GM19099 (cell line): ENCODE results near the gene TECR.
A peak's percentile ranks its signal among the peaks of the same experiment; 100 is the strongest.

ENCODE experiments used
- POLR2A ChIP-seq: IDR thresholded peaks from 3 replicates; pipeline ENCODE4 v1.6.1; 2011; ENCODE audit warnings: low read depth; ENCODE audit not compliant: insufficient read length; ENCODE audit errors: extremely low read depth

TECR gene

GRCh38 chr19:14517840-14518505 lies 11.4 kb upstream of the TECR start, which contains the start of gene DNAJB1:
TSS of gene DNAJB1 (minus strand) at chr19:14518397. CDS start at chr19:14518349, 48 bp downstream.
- TF ChIP-seq POLR2A = peak; percentile 97

GRCh38 chr19:14519245-14519859 lies 10.0 kb upstream of the TECR start:
- TF ChIP-seq POLR2A = no peak

- TF ChIP-seq POLR2A = no peak
Observed at GRCh38 chr19:14519860-14520407, 9.5 kb upstream of the TECR start.

- TF ChIP-seq POLR2A = no peak
Observed at GRCh38 chr19:14520543-14520942, 8.9 kb upstream of the TECR start.

- TF ChIP-seq POLR2A = no peak
Observed at GRCh38 chr19:14525729-14526128, 3.7 kb upstream of the TECR start.

- TF ChIP-seq POLR2A = no peak
Observed at GRCh38 chr19:14526423-14526822, 3.0 kb upstream of the TECR start.

GRCh38 chr19:14528419-14529253 lies 758 bp upstream of the TECR start:
- TF ChIP-seq POLR2A = no peak

GRCh38 chr19:14530005-14530348 lies 583 bp downstream of the TECR start:
- TF ChIP-seq POLR2A = no peak

GRCh38 chr19:14530506-14530905 lies 1.1 kb downstream of the TECR start:
- no peak for TF ChIP-seq POLR2A

GRCh38 chr19:14533450-14533849 lies 4.1 kb downstream of the TECR start:
- TF ChIP-seq POLR2A = no peak

- TF ChIP-seq POLR2A = no peak
Observed at GRCh38 chr19:14536926-14537692, 7.7 kb downstream of the TECR start.

- no peak for TF ChIP-seq POLR2A
Observed at GRCh38 chr19:14540741-14541525, 11.5 kb downstream of the TECR start.

GRCh38 chr19:14542711-14543328 lies 13.4 kb downstream of the TECR start:
- no peak for TF ChIP-seq POLR2A

- no peak for TF ChIP-seq POLR2A
Observed at GRCh38 chr19:14544047-14544446, 14.7 kb downstream of the TECR start.

- no peak for TF ChIP-seq POLR2A
Observed at GRCh38 chr19:14544977-14545715, 15.8 kb downstream of the TECR start.
